Cardiac muscle cell (in vitro differentiated cells and primary cell): Measurements from ENCODE around the gene ADAMTS2. TPM values are rescaled to one million over a fixed set of nuclear protein-coding genes. Genes with fewer than 3 reads are reported as not detected.

Experiments used
- DNase-seq, 2 donors: peaks; one replicate each; pipeline versions ENCODE4 v3.0.0 to v3.0.0-alpha.2; 2010 to 2017; ENCODE audit warnings: low read depth in 1 of 2, low spot score in 1 of 2
- H3K27ac ChIP-seq: fragments of 200-600 bp; sonication (generic); 2 replicates; pipeline ENCODE4 v1.5.1; 2016
- H3K27me3 ChIP-seq: fragments of 200-600 bp; sonication (generic); 2 replicates; pipeline ENCODE4 v1.6.0; 2016; ENCODE audit warnings: control low read depth
- H3K36me3 ChIP-seq: fragments of 200-600 bp; sonication (generic); 2 replicates; pipeline ENCODE4 v1.5.1; 2016; ENCODE audit warnings: control low read depth
- H3K4me1 ChIP-seq: fragments of 200-600 bp; sonication (generic); 2 replicates; pipeline ENCODE4 v1.8.1; 2017; ENCODE audit warnings: low read depth, mild to moderate bottlenecking, mixed run types
- H3K4me3 ChIP-seq: fragments of 200-600 bp; sonication (generic); 2 replicates; pipeline ENCODE4 v1.5.1; 2016; ENCODE audit warnings: mild to moderate bottlenecking
- H3K9me3 ChIP-seq: fragments of 200-600 bp; sonication (generic); 2 replicates; pipeline ENCODE4 v1.5.1; 2017; ENCODE audit warnings: low read depth, mild to moderate bottlenecking, control low read depth
- CTCF ChIP-seq: IDR thresholded peaks from 2 replicates; pipeline ENCODE4 v1.5.1; 2012; ENCODE audit warnings: low read depth, mild to moderate bottlenecking, low read length
- polyA plus RNA-seq: library from polyadenylated mRNA; unstranded; fragments of >200 nt; fragmentation: Nextera tagmentation; extraction: Ambion mirVana; gene quantifications from 2 replicates; pipeline ENCODE4 v1.2.1, GENCODE V29; 2016
- total RNA-seq: library from RNA; depleted of rRNA; stranded (reverse); fragments of >200 nt; gene quantifications from 2 replicates; pipeline ENCODE4 v1.2.3, GENCODE V29; 2016

Gene ADAMTS2
- total and polyA plus RNA-seq, 2 experiments from 2014 or later: 3.1 to 8.8 TPM

GRCh38 chr5:179307013-179307800, 38.1 kb downstream of the ADAMTS2 start:
- Histone ChIP-seq H3K27ac (no peak overlapping the region), H3K27me3 (no peaks in the 10 kb centered on the region), H3K4me3 (no peak overlapping the region), H3K4me1 (no peaks in the 10 kb centered on the region), H3K36me3 (no peaks in the 10 kb centered on the region), H3K9me3 (no peaks in the 10 kb centered on the region)
- no peak for DNase-seq
- no peak for TF ChIP-seq CTCF

- no peak overlapping the region for H3K4me3 ChIP-seq
- H3K27ac ChIP-seq: no peak overlapping the region
- no peak for TF ChIP-seq CTCF
- DNase-seq: no peak
- no peaks in the 10 kb centered on the region for H3K27me3 ChIP-seq
- no peaks in the 10 kb centered on the region for H3K4me1 ChIP-seq
- H3K9me3 ChIP-seq: no peaks in the 10 kb centered on the region
- no peaks in the 10 kb centered on the region for H3K36me3 ChIP-seq
Measured at GRCh38 chr5:179306191-179307012, 38.9 kb downstream of the ADAMTS2 start.

GRCh38 chr5:179304871-179305270, 40.4 kb downstream of the ADAMTS2 start:
- no peaks in the 10 kb centered on the region for H3K27me3 ChIP-seq
- no peaks in the 10 kb centered on the region for H3K36me3 ChIP-seq
- no peaks in the 10 kb centered on the region for H3K9me3 ChIP-seq
- H3K4me3 ChIP-seq: no peak overlapping the region
- no peak for DNase-seq
- H3K4me1 ChIP-seq: no peaks in the 10 kb centered on the region
- no peak overlapping the region for H3K27ac ChIP-seq
- TF ChIP-seq CTCF: no peak

- Histone ChIP-seq H3K4me3 (no peak overlapping the region), H3K36me3 (no peaks in the 10 kb centered on the region), H3K27ac (no peak overlapping the region), H3K27me3 (no peaks in the 10 kb centered on the region), H3K4me1 (no peaks in the 10 kb centered on the region), H3K9me3 (no peaks in the 10 kb centered on the region)
- no peak for TF ChIP-seq CTCF
- peak in 1 of 2 donors; percentile 93 for DNase-seq
Measured at GRCh38 chr5:179304466-179304865, 40.8 kb downstream of the ADAMTS2 start.

GRCh38 chr5:179303451-179304200, 41.6 kb downstream of the ADAMTS2 start:
- no peaks in the 10 kb centered on the region for H3K9me3 ChIP-seq
- H3K36me3 ChIP-seq: no peaks in the 10 kb centered on the region
- H3K4me1 ChIP-seq: no peaks in the 10 kb centered on the region
- no peak overlapping the region for H3K4me3 ChIP-seq
- no peaks in the 10 kb centered on the region for H3K27me3 ChIP-seq
- DNase-seq: no peak
- no peak overlapping the region for H3K27ac ChIP-seq
- TF ChIP-seq CTCF: no peak
